HT-29 (cell line): ENCODE measurements around the gene GLO1. TPM values are rescaled to one million over a fixed set of nuclear protein-coding genes. Genes with fewer than 3 reads are reported as not detected.
"Not testable (repeated sequence)": the region's sequence is repeated elsewhere in the genome, so short reads cannot be mapped to it uniquely, and the experiment has no call there.

Experiments used
- DNase-seq: peaks from one replicate; pipeline ENCODE4 v3.0.0-alpha.2; 2015; ENCODE audit warnings: low spot score
- total RNA-seq: library from RNA; depleted of rRNA; stranded (reverse); fragments of >200 nt; shearing (Covaris generic); gene quantifications from 2 replicates; pipeline ENCODE4 v1.2.3, GENCODE V29; 2014

Gene GLO1
- total RNA-seq, 1 experiment from 2014 or later: 65.2 TPM

- no peak for DNase-seq
Measured at GRCh38 chr6:38705924-38706323, 3.0 kb upstream of the GLO1 start.

GRCh38 chr6:38703949-38704590 lies 1.1 kb upstream of the GLO1 start:
- no peak for DNase-seq

- DNase-seq: no peak
Measured at GRCh38 chr6:38701551-38701950, 1.4 kb downstream of the GLO1 start.

GRCh38 chr6:38699702-38700101 lies 3.2 kb downstream of the GLO1 start:
- DNase-seq: not testable (repeated sequence)

GRCh38 chr6:38697846-38698245 lies 5.1 kb downstream of the GLO1 start:
- DNase-seq: no peak

GRCh38 chr6:38696345-38696744 lies 6.6 kb downstream of the GLO1 start:
- no peak for DNase-seq

- no peak for DNase-seq
Measured at GRCh38 chr6:38695933-38696332, 7.0 kb downstream of the GLO1 start.

GRCh38 chr6:38695227-38695900 lies 7.6 kb downstream of the GLO1 start:
- no peak for DNase-seq

GRCh38 chr6:38688579-38689087 lies 14.3 kb downstream of the GLO1 start:
- no peak for DNase-seq

GRCh38 chr6:38687549-38687948 lies 15.4 kb downstream of the GLO1 start:
- DNase-seq: no peak

- DNase-seq: no peak
Measured at GRCh38 chr6:38687043-38687353, 15.9 kb downstream of the GLO1 start.

GRCh38 chr6:38686270-38687042 lies 16.5 kb downstream of the GLO1 start:
- no peak for DNase-seq

GRCh38 chr6:38684904-38685303 lies 18.0 kb downstream of the GLO1 start:
- DNase-seq: no peak

GRCh38 chr6:38684237-38684636 lies 18.7 kb downstream of the GLO1 start:
- DNase-seq: no peak

- no peak for DNase-seq
Measured at GRCh38 chr6:38681850-38682249, 21.1 kb downstream of the GLO1 start.

GRCh38 chr6:38679668-38680067 lies 23.3 kb downstream of the GLO1 start:
- DNase-seq: no peak

- DNase-seq: no peak
Measured at GRCh38 chr6:38678178-38678760, 24.7 kb downstream of the GLO1 start.

GRCh38 chr6:38676974-38677544 lies 25.9 kb downstream of the GLO1 start:
- DNase-seq: no peak

- DNase-seq: no peak
Measured at GRCh38 chr6:38676236-38676973, 26.5 kb downstream of the GLO1 start.

- no peak for DNase-seq
Measured at GRCh38 chr6:38673397-38674165, 29.4 kb downstream of the GLO1 start.
